Measurements from ENCODE around the gene AKNAD1. TPM values are rescaled to one million over a fixed set of nuclear protein-coding genes. Genes with fewer than 3 reads are reported as not detected.
"Not testable (repeated sequence)": the region's sequence is repeated elsewhere in the genome, so short reads cannot be mapped to it uniquely, and the experiment has no call there.

AKNAD1 gene
- total RNA-seq: not detected
- long read RNA-seq: 0 reads

DNA sequence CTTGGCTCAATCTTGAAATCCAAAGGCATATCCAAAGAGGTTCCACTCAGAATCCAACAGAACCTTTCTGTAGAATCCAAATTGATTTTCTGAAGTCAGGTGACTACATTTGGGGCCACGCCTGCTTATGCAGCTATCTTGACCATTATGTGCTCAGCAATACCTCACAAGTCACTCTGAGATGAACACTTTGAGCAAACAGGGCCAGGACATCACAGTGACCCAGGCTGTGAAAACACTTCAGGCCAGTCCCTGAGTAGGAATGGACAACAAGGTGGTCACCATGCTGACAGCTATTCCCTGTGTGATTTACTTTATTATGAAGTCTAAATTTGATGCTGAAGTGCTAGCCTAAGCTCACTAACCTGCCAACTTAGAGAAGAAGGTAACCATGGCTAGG lies at the start of gene AKNAD1:
AKNAD1 (minus strand) TSS at position 101 of the 400 bp plus-strand sequence. CDS start 4,430 bp downstream, outside the sequence.
- intact Hi-C loops (cut with DNase I): no loop called here
- no peak for DNase-seq (ENCODE audit: low spot score)

DNA sequence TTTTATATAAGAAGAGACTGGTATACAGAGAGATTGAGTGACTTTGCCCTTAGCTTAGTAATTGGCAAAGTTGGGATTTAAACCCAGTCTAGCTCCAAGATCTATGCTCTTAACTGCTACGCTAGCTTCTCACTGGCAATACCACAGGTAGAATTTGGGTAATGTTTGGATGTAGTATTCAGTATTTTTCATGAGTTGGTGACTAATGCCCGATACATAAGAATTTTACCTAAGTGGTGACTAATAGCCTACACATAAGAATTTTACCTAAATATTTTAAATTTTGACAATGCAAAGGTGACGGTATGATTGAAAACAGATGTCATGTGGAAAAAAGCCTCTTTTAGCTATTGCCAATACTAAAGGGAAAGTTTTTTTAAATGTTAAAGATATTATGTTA lies 44.2 kb upstream of the AKNAD1 start:
- DNase-seq (ENCODE audit: low spot score): no peak
- intact Hi-C loops (cut with DNase I): no loop called here

DNA sequence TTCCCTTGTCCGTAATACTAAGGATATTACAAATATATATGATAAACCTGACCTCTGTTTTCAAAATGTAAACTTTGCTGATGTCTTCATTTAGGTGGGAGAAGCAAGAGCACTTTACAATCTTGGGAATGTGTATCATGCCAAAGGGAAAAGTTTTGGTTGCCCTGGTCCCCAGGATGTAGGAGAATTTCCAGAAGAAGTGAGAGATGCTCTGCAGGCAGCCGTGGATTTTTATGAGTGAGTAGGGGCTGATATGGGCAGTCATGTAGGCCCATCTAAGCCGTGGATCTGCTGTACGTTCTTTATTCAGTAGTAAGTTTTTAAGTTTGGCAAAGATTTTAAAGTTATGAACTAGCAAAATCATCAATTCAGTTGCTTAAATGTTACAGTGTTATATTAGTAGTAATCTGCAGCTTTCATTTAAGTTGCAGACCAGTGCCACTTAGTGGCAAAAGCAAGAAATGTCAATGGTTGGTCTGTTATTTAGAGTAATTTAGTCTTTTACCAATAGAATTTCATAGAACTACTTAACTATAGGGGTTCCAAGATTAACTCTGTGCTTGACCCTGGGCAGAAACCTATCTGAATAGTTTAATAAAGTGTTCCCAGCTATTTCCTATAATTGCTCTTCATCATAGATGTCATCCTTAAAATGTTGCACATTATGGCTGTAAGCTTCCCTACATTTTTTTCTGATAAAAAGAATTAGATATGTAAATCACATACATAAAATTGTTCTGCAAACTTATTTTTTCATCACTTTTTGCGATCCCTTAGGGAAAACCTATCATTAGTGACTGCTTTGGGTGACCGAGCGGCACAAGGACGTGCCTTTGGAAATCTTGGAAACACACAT lies 41.2 kb upstream of the AKNAD1 start:
- intact Hi-C loops (cut with DNase I): loop anchor here (1.0 to 10.0 kb wide), 2 partner anchors 70 to 153 kb away; partner anchors contain the start of gene STXBP3
- no peak for DNase-seq (ENCODE audit: low spot score)

DNA sequence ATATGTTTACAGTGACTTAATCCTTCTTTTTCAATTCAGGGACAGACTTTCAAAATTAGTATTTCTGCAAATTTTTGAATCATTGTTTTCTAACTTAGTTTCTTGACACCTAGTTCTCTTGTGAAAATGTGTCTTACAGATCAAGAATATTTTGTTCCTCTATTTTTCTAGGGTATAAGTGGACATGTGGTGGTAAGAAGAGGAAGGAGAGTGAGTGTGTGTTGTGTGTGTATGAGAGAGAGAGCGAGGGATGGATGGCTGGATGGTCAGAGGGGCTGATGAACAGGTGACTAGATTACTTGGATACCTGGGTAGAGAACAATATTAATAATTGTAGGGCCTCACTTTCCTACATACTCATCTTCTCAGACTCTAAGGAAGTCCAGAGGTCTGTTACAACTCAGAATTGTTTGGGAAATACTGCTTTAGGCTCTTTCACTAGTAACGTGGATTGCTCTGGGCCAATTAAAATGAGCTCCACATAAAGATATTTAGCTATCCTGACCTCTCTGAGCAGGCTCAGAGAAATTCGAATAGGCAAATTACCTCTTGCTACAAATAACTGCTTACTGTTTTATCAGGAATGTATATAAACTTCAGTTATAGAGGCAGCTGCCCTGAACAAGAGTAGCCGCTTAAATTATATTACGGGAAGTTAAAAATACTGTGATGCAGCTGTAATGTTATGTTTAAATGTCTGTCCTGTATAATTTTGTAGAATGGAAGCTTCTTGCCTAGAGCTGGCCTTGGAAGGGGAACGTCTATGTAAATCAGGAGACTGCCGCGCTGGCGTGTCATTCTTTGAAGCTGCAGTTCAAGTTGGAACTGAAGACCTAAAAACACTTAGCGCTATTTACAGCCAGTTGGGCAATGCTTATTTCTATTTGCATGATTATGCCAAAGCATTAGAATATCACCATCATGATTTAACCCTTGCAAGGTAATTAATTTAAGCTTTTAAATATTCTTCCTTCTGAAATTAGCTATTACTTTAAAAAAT lies 39.6 kb upstream of the AKNAD1 start:
- no peak for DNase-seq (ENCODE audit: low spot score)
- intact Hi-C loops (cut with DNase I): loop anchor here (10.0 kb wide), 1 partner anchor 152 kb away; the partner anchor contains the start of gene STXBP3

GRCh38 chr1:108893141-108893530 lies 36.2 kb upstream of the AKNAD1 start:
- intact Hi-C loops (cut with DNase I): loop anchor here (10.0 kb wide), 1 partner anchor 148 kb away; the partner anchor contains the start of gene STXBP3
- DNase-seq (ENCODE audit: low spot score): no peak

GRCh38 chr1:108892356-108893140 lies 35.7 kb upstream of the AKNAD1 start:
- no peak for DNase-seq (ENCODE audit: low spot score)
- intact Hi-C loops (cut with DNase I): loop anchor here (10.0 kb wide), 1 partner anchor 148 kb away; the partner anchor contains the start of gene STXBP3

GRCh38 chr1:108889706-108890384 lies 33.0 kb upstream of the AKNAD1 start:
- no peak for DNase-seq (ENCODE audit: low spot score)
- intact Hi-C loops (cut with DNase I): loop anchor here (10.0 kb wide), 1 partner anchor 145 kb away; the partner anchor contains the start of gene STXBP3

DNA sequence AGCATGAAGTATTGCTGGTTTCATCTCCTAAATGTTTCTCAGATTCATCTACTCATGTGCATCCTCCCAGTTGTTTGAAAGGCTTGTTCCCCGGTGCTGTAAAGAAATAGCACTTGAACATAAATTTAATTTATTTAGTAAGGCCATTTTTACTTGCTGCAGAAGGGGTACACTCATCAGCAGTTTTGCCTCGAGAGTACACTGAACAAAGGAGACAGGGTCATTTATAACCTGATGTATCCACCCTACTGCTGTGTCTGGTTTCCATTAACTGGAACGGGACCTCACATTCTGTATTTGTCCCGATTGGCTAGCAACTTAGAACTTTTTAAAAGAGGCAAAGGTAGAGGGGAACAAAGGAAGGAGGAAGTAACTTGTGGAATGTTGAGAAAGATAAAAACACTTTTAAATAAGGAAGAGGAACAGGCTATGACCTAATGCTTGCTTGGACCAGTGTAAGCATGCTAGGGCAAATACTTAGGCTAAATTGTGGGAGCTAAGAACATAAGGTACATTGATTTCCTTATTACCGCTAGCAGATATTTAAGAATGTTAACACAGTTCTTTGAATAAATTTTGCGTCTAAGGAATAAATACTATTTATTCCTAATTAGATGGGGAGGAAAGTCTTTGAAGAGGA lies 32.2 kb upstream of the AKNAD1 start:
- intact Hi-C loops (cut with DNase I); DNase-seq (ENCODE audit: low spot score): not testable (repeated sequence)

GRCh38 chr1:108886292-108886691 lies 29.4 kb upstream of the AKNAD1 start:
- no peak for DNase-seq (ENCODE audit: low spot score)
- intact Hi-C loops (cut with DNase I): no loop called here

DNA sequence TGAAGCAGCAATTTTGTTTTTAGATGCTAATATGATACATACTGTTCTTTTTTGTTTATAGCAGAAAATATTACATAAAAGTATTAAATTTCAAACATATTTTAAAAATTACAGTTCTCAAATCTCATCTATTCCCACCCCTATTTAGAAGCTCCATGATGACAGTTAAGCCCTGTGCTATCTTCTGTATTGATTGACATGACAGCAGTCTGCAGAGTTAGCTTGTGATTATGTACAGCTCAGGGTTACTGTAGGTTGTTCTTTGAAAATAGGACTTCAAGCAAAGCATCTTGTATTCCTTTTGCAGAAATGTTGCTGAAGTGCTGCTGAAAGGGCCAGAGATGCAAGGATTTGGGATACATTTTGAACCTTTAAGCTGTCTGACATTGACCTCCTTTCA lies 28.1 kb upstream of the AKNAD1 start:
- no peak for DNase-seq (ENCODE audit: low spot score)
- intact Hi-C loops (cut with DNase I): no loop called here

GRCh38 chr1:108882837-108883236 lies 25.9 kb upstream of the AKNAD1 start:
- no peak for DNase-seq (ENCODE audit: low spot score)
- intact Hi-C loops (cut with DNase I): no loop called here

- no peak for DNase-seq (ENCODE audit: low spot score)
- intact Hi-C loops (cut with DNase I): no loop called here
These were observed 24.5 kb upstream of the AKNAD1 start for GRCh38 chr1:108881369-108881768.

- intact Hi-C loops (cut with DNase I): no loop called here
These were observed 24.0 kb upstream of the AKNAD1 start for GRCh38 chr1:108880850-108881249.

DNA sequence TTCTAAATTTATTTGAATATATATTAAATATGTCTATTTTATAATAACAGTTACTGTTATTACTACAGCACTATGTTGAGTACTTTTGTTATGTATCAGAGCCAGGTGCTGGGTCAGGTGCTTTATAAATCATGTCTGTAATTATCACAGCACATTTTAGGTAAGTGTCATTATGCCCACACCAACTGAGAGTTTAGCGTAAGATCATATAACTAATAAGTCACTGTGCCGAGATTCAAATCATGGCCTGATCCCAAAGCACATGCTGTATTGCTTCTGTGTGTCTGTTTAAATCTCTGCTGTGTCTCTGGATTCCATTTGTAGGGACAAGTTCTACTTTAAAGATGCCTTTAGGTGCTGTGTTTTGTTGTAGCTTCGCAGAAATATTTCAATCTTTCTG lies 21.8 kb upstream of the AKNAD1 start:
- DNase-seq (ENCODE audit: low spot score): no peak
- intact Hi-C loops (cut with DNase I): loop anchor here (5.0 kb wide), 1 partner anchor 46 kb away; no protein-coding TSS in a partner anchor

More at GRCh38 chr1:108880850-108881249, 24.0 kb upstream of the AKNAD1 start:
- no peak for DNase-seq (ENCODE audit: low spot score)

DNA sequence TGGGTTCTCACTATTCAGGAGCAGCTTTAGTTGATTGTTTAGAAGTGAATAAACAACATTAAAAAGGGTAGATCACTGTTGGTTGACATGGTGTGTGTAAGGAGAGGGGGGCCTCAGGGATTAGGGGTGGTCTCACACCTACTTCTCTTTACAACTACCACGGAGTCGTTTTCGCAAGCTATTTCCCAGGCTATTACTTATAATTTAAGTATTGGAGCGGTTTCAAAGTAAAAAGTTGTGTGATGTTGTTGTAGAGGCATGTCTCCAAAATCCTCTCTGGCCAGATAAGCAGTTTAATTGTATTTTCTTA lies 21.2 kb upstream of the AKNAD1 start:
- intact Hi-C loops (cut with DNase I): loop anchor here (5.0 kb wide), 1 partner anchor 46 kb away; no protein-coding TSS in a partner anchor
- no peak for DNase-seq (ENCODE audit: low spot score)

DNA sequence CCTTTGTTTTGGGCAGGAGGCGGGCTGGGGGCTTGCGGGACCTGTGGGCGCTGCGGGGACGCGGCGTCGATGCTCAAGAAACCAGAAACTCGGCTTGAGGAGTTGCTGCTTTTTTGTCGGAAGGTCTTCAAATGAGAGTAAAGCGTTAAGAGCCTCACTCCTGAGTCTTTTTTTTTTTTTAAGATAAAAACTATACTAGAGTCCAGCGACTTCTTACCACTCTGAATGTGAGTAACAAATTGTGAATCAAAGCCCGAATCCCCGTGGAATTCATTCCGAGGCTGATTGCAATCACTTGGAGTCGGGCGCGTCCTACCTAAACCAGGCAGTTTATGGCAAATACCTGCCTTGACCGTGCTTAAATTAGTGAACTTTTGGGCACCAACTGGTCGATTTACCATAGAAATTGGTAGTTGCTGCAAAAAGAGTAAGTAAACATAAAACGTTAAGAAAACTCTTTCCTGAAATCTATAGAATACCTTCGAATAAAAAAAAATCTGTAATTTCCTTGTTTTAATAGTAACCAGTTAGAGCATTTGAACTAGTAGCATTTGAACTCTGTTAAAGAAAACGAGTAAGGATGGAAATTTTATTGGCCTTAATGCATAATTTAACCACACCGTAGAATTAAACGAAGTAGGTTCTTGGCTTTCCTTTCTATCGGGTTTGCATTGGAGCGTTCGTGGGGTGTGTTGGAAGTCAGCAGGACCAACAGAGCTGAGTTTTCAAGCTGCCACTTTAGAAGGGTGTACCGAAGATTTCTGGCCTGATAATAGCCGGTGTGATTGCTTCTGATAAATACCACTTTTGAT lies 20.7 kb upstream of the AKNAD1 start:
- no peak for DNase-seq (ENCODE audit: low spot score)
- intact Hi-C loops (cut with DNase I): loop anchor here (5.0 kb wide), 1 partner anchor 45 kb away; no protein-coding TSS in a partner anchor

DNA sequence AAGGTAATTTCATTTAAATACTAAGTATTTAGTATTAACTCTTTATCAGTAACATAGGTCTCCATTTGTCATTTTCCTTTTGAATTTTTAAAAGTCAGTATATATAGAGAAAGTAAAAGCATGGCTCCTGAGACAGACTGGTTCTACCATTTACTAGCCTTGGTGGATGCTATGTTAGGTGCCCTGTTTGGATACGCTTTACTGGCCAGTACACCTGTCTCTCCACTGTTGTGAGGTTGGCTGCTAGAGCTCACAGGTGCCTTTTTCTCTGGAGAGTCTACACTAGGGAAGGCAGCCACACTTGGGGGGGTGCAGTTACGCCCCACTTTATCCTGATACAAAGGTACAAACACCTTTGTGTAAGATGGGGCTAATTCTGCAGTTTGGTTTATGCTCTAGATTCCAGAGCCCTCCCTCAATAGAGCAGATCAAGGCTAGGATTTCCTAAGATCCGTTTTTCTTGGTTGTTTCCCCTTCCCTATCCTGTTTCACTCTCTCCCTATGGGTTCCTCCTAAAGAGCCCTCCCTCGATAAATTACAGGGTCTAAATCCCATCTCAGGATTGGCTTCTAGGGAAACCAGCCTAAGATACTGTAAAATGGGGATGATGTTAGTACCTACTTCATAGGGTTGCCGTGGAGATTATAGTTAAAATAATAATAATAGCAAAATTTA lies 14.3 kb upstream of the AKNAD1 start:
- intact Hi-C loops (cut with DNase I): no loop called here
- DNase-seq (ENCODE audit: low spot score): no peak

All from cardiac septum (tissue), 1 donor.